ENCODE measurements around the gene LCE4A.
"Not testable (repeated sequence)": the region's sequence is repeated elsewhere in the genome, so short reads cannot be mapped to it uniquely, and the experiment has no call there.

DNA sequence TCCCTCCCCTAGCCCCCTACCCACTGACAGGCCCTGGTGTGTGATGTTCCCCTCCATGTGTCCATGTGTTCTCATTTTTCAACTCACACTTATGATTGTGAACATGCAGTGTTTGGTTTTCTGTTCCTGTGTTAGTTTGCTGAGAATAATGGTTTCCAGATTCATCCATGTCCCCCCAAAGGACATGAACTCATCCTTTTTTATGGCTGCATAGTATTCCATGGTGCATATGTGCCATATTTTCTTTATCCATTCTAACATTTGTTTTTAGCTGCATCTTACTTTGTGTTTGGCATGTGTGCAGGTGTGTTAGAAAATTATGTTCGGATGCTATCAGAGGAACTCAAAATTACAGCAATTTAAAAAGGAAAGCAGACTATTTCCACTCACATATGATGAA is 41.8 kb upstream of the LCE4A start:
- not testable (repeated sequence) for TF ChIP-seq CTCF (IDR thresholded peaks at IDR 0.05); POLR2AphosphoS5 (IDR thresholded peaks at IDR 0.05); POLR2A (IDR thresholded peaks at IDR 0.05; ENCODE audit: low read depth); EP300 (IDR thresholded peaks at IDR 0.05)

Data from esophagus muscularis mucosa (tissue), 4 donors.